ENCODE measurements around the gene NUDC. TPM values are rescaled to one million over a fixed set of nuclear protein-coding genes. Genes with fewer than 3 reads are reported as not detected.

The NUDC gene
- total and polyA plus RNA-seq, 4 donors, result 39.3 to 77.8 (median 64.4) TPM

DNA sequence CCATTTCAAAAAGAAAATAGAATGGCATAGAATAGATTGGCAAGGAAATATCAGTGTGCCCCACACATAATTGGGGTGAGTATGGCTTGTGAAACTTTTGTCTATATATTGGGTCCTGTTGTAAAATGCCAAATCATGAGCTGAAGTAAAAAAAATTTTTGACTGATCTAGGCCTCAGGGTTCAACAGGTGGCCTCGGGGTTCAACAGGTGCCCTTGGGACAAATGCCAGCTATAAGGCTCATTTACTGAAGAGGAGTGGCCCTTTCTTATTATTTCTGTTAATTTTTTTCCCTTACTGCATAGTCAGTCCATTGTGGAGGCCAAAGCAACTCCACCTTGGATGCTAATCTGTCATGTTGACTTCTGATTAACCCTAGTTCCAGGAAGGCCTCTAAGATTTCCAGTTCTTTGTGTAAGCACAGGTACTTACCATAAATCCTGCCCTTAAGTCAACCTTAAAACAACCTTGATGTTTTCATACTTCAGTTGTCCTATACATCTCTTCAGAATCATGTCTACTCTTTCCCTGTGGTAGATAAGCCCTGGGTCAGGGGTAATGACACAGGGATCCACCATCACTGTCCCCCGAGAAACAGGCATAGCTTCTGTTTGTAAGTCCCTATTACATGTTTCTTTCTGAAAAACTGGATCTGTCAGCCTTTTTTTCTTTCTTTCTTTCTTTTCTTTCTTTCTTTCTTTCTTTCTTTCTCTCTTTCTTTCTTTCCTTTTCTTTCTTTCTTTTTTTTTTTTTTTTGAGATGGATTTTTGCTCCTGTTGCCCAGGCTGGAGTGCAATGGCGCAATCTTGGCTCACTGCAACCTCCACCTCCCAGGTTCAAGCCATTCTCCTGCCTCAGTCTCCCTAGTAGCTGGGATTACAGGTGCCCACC lies 55.3 kb downstream of the NUDC start:
- ATAC-seq (ENCODE audit: insufficient read depth, low FRiP score), result no peak
- no peaks in the 10 kb centered on the region for H3K4me1 ChIP-seq (ENCODE audit: control insufficient read depth in 5 of 5, insufficient read depth in 5 of 5, low read length in 5 of 5)

DNA sequence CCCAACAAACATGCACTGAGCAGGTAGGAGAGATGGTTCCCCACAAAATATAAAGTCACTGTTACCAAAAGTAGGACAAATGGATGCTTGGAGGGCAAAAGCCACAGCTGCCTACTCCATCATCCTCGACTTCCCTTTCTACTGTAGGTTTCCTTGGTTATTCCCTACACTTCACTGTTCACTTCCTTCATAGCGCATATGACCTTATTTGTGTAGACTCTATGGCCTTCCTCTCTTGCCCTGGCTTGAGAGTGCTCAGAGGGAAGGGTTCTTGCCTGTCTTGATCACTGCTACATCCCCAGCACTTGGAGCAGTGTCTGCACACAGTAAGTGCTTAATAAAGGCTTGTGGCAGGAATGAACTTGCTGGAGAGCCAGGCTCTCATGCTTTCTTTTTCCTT lies 57.4 kb downstream of the NUDC start:
- H3K27me3 ChIP-seq (ENCODE audit: control insufficient read depth in 3 of 3, insufficient read depth in 3 of 3, low read length in 2 of 3), result peaks cover 0 to 2% (median 0%) of the 10 kb centered on the region in 3 donors
- H3K9me3 ChIP-seq (ENCODE audit: control insufficient read depth in 4 of 4, insufficient read depth in 3 of 4, low read length in 3 of 4), result no peaks in the 10 kb centered on the region
- H3K9ac ChIP-seq (ENCODE audit: insufficient read depth in 1 of 2, low read length in 2 of 2), result no peak overlapping the region
- H3K27ac ChIP-seq (ENCODE audit: low read depth in 1 of 2, low read length in 1 of 2), result no peak overlapping the region
- no peaks in the 10 kb centered on the region for H3K36me3 ChIP-seq (ENCODE audit: control insufficient read depth in 4 of 4, insufficient read depth in 4 of 4, low read length in 4 of 4)
- no peaks in the 10 kb centered on the region for H3K4me1 ChIP-seq (ENCODE audit: control insufficient read depth in 5 of 5, insufficient read depth in 5 of 5, low read length in 5 of 5)
- TF ChIP-seq, protein P1, sequence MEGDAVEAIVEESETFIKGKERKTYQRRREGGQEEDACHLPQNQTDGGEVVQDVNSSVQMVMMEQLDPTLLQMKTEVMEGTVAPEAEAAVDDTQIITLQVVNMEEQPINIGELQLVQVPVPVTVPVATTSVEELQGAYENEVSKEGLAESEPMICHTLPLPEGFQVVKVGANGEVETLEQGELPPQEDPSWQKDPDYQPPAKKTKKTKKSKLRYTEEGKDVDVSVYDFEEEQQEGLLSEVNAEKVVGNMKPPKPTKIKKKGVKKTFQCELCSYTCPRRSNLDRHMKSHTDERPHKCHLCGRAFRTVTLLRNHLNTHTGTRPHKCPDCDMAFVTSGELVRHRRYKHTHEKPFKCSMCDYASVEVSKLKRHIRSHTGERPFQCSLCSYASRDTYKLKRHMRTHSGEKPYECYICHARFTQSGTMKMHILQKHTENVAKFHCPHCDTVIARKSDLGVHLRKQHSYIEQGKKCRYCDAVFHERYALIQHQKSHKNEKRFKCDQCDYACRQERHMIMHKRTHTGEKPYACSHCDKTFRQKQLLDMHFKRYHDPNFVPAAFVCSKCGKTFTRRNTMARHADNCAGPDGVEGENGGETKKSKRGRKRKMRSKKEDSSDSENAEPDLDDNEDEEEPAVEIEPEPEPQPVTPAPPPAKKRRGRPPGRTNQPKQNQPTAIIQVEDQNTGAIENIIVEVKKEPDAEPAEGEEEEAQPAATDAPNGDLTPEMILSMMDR (IDR thresholded peaks at IDR 0.05; ENCODE audit: control extremely low read depth, extremely low read depth), result no peak
- DNase-seq (no peak), ATAC-seq (ENCODE audit: insufficient read depth, low FRiP score) (no peak)
- H3K4me3 ChIP-seq, result no peak overlapping the region
- WGBS, 2 donors, result 43 to 57% methylated on average over 2 of the region's 2 CpGs

More for the DNA sequence above, 55.3 kb downstream of the NUDC start:
- Histone ChIP-seq H3K27me3 (ENCODE audit: control insufficient read depth in 3 of 3, insufficient read depth in 3 of 3, low read length in 2 of 3) (no peaks in the 10 kb centered on the region), H3K9me3 (ENCODE audit: control insufficient read depth in 4 of 4, insufficient read depth in 3 of 4, low read length in 3 of 4) (no peaks in the 10 kb centered on the region), H3K4me3 (no peak overlapping the region), H3K27ac (ENCODE audit: low read depth in 1 of 2, low read length in 1 of 2) (no peak overlapping the region), H3K9ac (ENCODE audit: insufficient read depth in 1 of 2, low read length in 2 of 2) (no peak overlapping the region), H3K36me3 (ENCODE audit: control insufficient read depth in 4 of 4, insufficient read depth in 4 of 4, low read length in 4 of 4) (no peaks in the 10 kb centered on the region)
- DNase-seq, result no peak
- WGBS, 2 donors, result 87 to 91% methylated on average over 3 of the region's 3 CpGs
- TF ChIP-seq, protein P1 (IDR thresholded peaks at IDR 0.05; ENCODE audit: control extremely low read depth, extremely low read depth), result no peak

- H3K9ac ChIP-seq (ENCODE audit: insufficient read depth in 1 of 2, low read length in 2 of 2), result no peak overlapping the region
- H3K27ac ChIP-seq (ENCODE audit: low read depth in 1 of 2, low read length in 1 of 2), result no peak overlapping the region
- 84 to 85% methylated on average over 3 of the region's 3 CpGs for WGBS, 2 donors
- ATAC-seq (ENCODE audit: insufficient read depth, low FRiP score) (no peak), DNase-seq (no peak)
- no peaks in the 10 kb centered on the region for H3K4me1 ChIP-seq (ENCODE audit: control insufficient read depth in 5 of 5, insufficient read depth in 5 of 5, low read length in 5 of 5)
- H3K27me3 ChIP-seq (ENCODE audit: control insufficient read depth in 3 of 3, insufficient read depth in 3 of 3, low read length in 2 of 3), result peaks cover 0 to 2% (median 0%) of the 10 kb centered on the region in 3 donors
- no peaks in the 10 kb centered on the region for H3K9me3 ChIP-seq (ENCODE audit: control insufficient read depth in 4 of 4, insufficient read depth in 3 of 4, low read length in 3 of 4)
- no peak overlapping the region for H3K4me3 ChIP-seq
- TF ChIP-seq, protein P1 (IDR thresholded peaks at IDR 0.05; ENCODE audit: control extremely low read depth, extremely low read depth), result no peak
- no peaks in the 10 kb centered on the region for H3K36me3 ChIP-seq (ENCODE audit: control insufficient read depth in 4 of 4, insufficient read depth in 4 of 4, low read length in 4 of 4)
Measured at GRCh38 chr1:26981146-26981846, 59.8 kb downstream of the NUDC start.

Measured in lung (tissue), 12 donors.